OCI-LY3 (cell line): ENCODE results near the gene MAPK9.

ENCODE experiments used
- CTCF ChIP-seq: fragments of 200-600, 300-600 bp; sonication (generic); IDR thresholded peaks from 2 replicates; pipeline ENCODE4 v1.5.1; 2014; ENCODE audit warnings: antibody characterized with exemption, low read length, low read depth
- EZH2phosphoT487 ChIP-seq: fragments of 200-600 bp; shearing (Covaris generic); IDR thresholded peaks from 2 replicates; pipeline ENCODE4 v1.6.1; 2018; ENCODE audit warnings: antibody characterized with exemption, mixed run types, low read depth

- TF ChIP-seq CTCF, result no peak
- no peak for TF ChIP-seq EZH2phosphoT487
These were observed 40.2 kb upstream of the MAPK9 start for GRCh38 chr5:180332051-180332517.
